ENCODE measurements around the gene POLR2I.

The POLR2I gene

GRCh38 chr19:36114721-36115452 is at the start of gene POLR2I:
Gene POLR2I (minus strand): TSS chr19:36114875. CDS start chr19:36114856, 19 bp downstream.
- no peak for TF ChIP-seq CTCF (IDR thresholded peaks at IDR 0.05)

GRCh38 chr19:36163813-36164212 is 49.1 kb upstream of the POLR2I start:
- TF ChIP-seq CTCF (IDR thresholded peaks at IDR 0.05): no peak

GRCh38 chr19:36160821-36161596 is 46.3 kb upstream of the POLR2I start:
- no peak for TF ChIP-seq CTCF (IDR thresholded peaks at IDR 0.05)

GRCh38 chr19:36153126-36153525 is 38.5 kb upstream of the POLR2I start:
- TF ChIP-seq CTCF (IDR thresholded peaks at IDR 0.05): no peak

- no peak for TF ChIP-seq CTCF (IDR thresholded peaks at IDR 0.05)
Observed at GRCh38 chr19:36152352-36153091, 37.8 kb upstream of the POLR2I start, which contains the start of gene COX7A1. Gene COX7A1 (minus strand): TSS chr19:36152447. CDS start chr19:36152407, 40 bp downstream.

GRCh38 chr19:36152019-36152351 is 37.3 kb upstream of the POLR2I start:
- TF ChIP-seq CTCF (IDR thresholded peaks at IDR 0.05): no peak

DNA sequence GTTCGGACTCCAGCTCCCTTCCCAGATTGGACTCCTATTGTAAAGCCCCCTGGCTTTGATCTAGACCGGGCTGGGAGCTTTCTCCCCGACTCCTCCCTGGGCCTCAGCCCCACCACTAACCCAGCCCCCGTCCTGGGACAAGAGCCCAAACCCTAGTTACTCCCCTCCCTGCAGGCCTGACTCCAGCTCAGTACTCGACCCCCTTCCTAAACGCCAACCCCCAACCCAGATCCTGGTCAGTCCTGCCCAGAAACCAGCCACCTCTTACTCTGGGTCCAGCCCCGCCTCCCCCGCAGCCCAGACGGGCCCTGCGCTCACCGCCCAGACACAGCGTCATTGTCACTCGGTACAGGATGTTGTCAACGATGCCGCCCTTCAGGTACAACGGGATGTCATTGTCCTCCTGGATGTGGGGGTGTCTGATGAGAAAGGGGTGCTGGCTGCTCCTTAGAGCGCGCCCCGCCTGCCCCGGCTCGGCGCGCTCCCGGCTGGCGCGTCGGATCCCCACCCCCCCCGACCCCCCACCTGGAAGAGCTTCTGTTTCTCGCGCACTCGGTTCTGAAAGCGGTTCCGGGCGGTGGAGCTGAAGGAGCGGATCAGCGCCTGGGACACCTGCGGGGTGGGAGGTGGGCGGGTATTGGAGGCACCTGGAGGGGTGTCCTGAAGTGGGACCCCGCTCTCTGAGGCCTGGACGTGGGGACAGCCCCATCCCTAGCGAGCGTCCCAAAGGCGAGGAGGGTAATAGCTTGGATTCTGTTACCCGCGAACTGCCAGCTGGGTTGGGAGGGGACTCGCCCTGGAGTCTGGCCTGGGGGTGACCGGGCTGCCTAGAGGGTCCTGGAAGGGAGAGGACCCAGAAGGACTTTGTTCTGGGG is 36.7 kb upstream of the POLR2I start:
- TF ChIP-seq CTCF (IDR thresholded peaks at IDR 0.05): no peak
